MM.1S (cell line): Measurements from ENCODE around the gene GMPS.
A peak's percentile ranks its signal among the peaks of the same experiment; 100 is the strongest.
"Not testable (repeated sequence)": the region's sequence is repeated elsewhere in the genome, so short reads cannot be mapped to it uniquely, and the experiment has no call there.

Source experiments
- DNase-seq: peaks from one replicate; pipeline ENCODE4 v3.0.0-alpha.2; 2015
- H2AFZ ChIP-seq: fragments of 300-600 bp; sonication (generic); 2 replicates; pipeline ENCODE4 v1.6.0; 2016; ENCODE audit warnings: antibody characterized with exemption, low read length
- H3F3A ChIP-seq: fragments of 300-600 bp; sonication (generic); 2 replicates; pipeline ENCODE4 v1.6.1; 2016; ENCODE audit warnings: mild to moderate bottlenecking, antibody characterized with exemption, low read length, moderate library complexity, mixed read lengths; ENCODE audit not compliant: insufficient read depth
- H3K27ac ChIP-seq: fragments of 300-600 bp; sonication (generic); 2 replicates; pipeline ENCODE4 v1.5.1; 2016; ENCODE audit warnings: mild to moderate bottlenecking, low read length
- H3K27me3 ChIP-seq: fragments of 300-600 bp; sonication (generic); replicated peaks from 2 replicates; pipeline ENCODE4 v1.6.0; 2016; ENCODE audit warnings: low read length; ENCODE audit not compliant: insufficient read depth
- H3K36me3 ChIP-seq: fragments of 300-600 bp; sonication (generic); replicated peaks from 2 replicates; pipeline ENCODE4 v1.6.1; 2016; ENCODE audit warnings: mild to moderate bottlenecking, low read length, mixed read lengths; ENCODE audit not compliant: insufficient read depth
- H3K4me1 ChIP-seq: fragments of 300-600 bp; sonication (generic); 2 replicates; pipeline ENCODE4 v1.6.1; 2016; ENCODE audit warnings: low read length, mixed read lengths
- H3K4me2 ChIP-seq: fragments of 300-600 bp; sonication (generic); 2 replicates; pipeline ENCODE4 v1.6.0; 2016; ENCODE audit warnings: low read depth, low read length
- H3K4me3 ChIP-seq: fragments of 300-600 bp; sonication (generic); 2 replicates; pipeline ENCODE4 v1.5.1; 2016; ENCODE audit warnings: low read length, mixed read lengths
- H3K79me2 ChIP-seq: fragments of 300-600 bp; sonication (generic); 2 replicates; pipeline ENCODE4 v1.6.1; 2016; ENCODE audit warnings: mixed run types, low read length, mixed read lengths
- H3K9ac ChIP-seq: fragments of 300-600 bp; sonication (generic); 2 replicates; pipeline ENCODE4 v1.6.1; 2016; ENCODE audit warnings: low read length, mixed read lengths
- H3K9me2 ChIP-seq: fragments of 300-600 bp; sonication (generic); replicated peaks from 2 replicates; pipeline ENCODE4 v1.6.1; 2016; ENCODE audit warnings: mild to moderate bottlenecking, low read length, mixed read lengths; ENCODE audit not compliant: insufficient read depth
- H3K9me3 ChIP-seq: fragments of 300-600 bp; sonication (generic); replicated peaks from 2 replicates; pipeline ENCODE4 v1.6.1; 2016; ENCODE audit warnings: mild to moderate bottlenecking, low read length, mixed read lengths; ENCODE audit not compliant: insufficient read depth
- H4K20me1 ChIP-seq: fragments of 300-600 bp; sonication (generic); 2 replicates; pipeline ENCODE4 v1.6.1; 2016; ENCODE audit warnings: mild to moderate bottlenecking, low read length, moderate library complexity, mixed read lengths; ENCODE audit not compliant: insufficient read depth
- CTCF ChIP-seq: fragments of 300-600 bp; sonication (generic); IDR thresholded peaks from 2 replicates; pipeline ENCODE4 v1.5.1; 2016; ENCODE audit warnings: antibody characterized with exemption, low read length, mixed read lengths
- EZH2 ChIP-seq: fragments of 300-600 bp; sonication (generic); optimal IDR thresholded peaks from 2 replicates; pipeline ENCODE3; 2017; ENCODE audit warnings: low read depth, mild to moderate bottlenecking, antibody characterized with exemption, low read length, mixed read lengths
- EZH2phosphoT487 ChIP-seq: fragments of 300-600 bp; sonication (generic); IDR thresholded peaks from 2 replicates; pipeline ENCODE4 v1.6.1; 2018; ENCODE audit warnings: antibody characterized with exemption, low read length

The GMPS gene

GRCh38 chr3:155870133-155870944 is at the start of gene GMPS:
Gene GMPS, plus strand, starts transcription at chr3:155870650. Its CDS starts 221 bp downstream, at chr3:155870871.
- H3K36me3 ChIP-seq: no peaks in the 10 kb centered on the region
- H3K9me2 ChIP-seq: no peaks in the 10 kb centered on the region
- peak within 1 kb of the TSS; percentile 97 for H3K4me2 ChIP-seq
- peak within 1 kb of the TSS; percentile 94 for H2AFZ ChIP-seq
- H3K4me1 ChIP-seq: peaks cover 17% of the 10 kb centered on the region
- no peaks in the 10 kb centered on the region for H3K27me3 ChIP-seq
- peak within 1 kb of the TSS; percentile 99 for H3K4me3 ChIP-seq
- DNase-seq: peak; percentile 98
- peaks cover 28% of the 10 kb centered on the region for H4K20me1 ChIP-seq
- TF ChIP-seq EZH2 (no peak), CTCF (peak; percentile 38)
- no peaks in the 10 kb centered on the region for H3K9me3 ChIP-seq
- peaks cover 18% of the 10 kb centered on the region for H3F3A ChIP-seq
- H3K79me2 ChIP-seq: peaks cover 49% of the 10 kb centered on the region
- H3K9ac ChIP-seq: peak within 1 kb of the TSS; percentile 97
- peak within 1 kb of the TSS; percentile 87 for H3K27ac ChIP-seq

- H3K9me3 ChIP-seq, H3K4me2 ChIP-seq, H3K9ac ChIP-seq, H3K27me3 ChIP-seq, H4K20me1 ChIP-seq, DNase-seq, H3K27ac ChIP-seq, H3K4me3 ChIP-seq, H3K4me1 ChIP-seq, H2AFZ ChIP-seq, H3K9me2 ChIP-seq, H3F3A ChIP-seq, H3K36me3 ChIP-seq, H3K79me2 ChIP-seq: not testable (repeated sequence)
Measured at GRCh38 chr3:155828490-155829098, 41.9 kb upstream of the GMPS start.

- no peak for DNase-seq
- Histone ChIP-seq H3K4me3 (no peak overlapping the region), H3F3A (no peaks in the 10 kb centered on the region), H3K4me1 (no peaks in the 10 kb centered on the region), H3K79me2 (peaks cover 3% of the 10 kb centered on the region; the same call in 1 of the 2 replicates), H3K27me3 (no peaks in the 10 kb centered on the region), H2AFZ (no peak overlapping the region), H3K9me3 (no peaks in the 10 kb centered on the region), H3K36me3 (no peaks in the 10 kb centered on the region), H3K9me2 (no peaks in the 10 kb centered on the region), H4K20me1 (no peaks in the 10 kb centered on the region), H3K4me2 (no peak overlapping the region), H3K9ac (no peak overlapping the region), H3K27ac (no peak overlapping the region)
- no peak for TF ChIP-seq EZH2
- TF ChIP-seq EZH2phosphoT487: no peak
- TF ChIP-seq CTCF: no peak
Measured at GRCh38 chr3:155835341-155836071, 34.9 kb upstream of the GMPS start.
